PC-3 (cell line): ENCODE data around the gene GJC1. TPM values are rescaled to one million over a fixed set of nuclear protein-coding genes. Genes with fewer than 3 reads are reported as not detected.

Experiments used
- ATAC-seq: fragments of 200-7000 bp; cut with Tn5 transposase; 2 replicates; pipeline ENCODE4 v1.9.1; 2020; ENCODE audit warnings: mild to moderate bottlenecking, moderate library complexity
- BruUV-seq: library from RNA; stranded (reverse); fragments of 400-500 nt; replicated peaks from 2 replicates; lab custom pipeline; 2021; lab: Mats Ljungman, UMichigan
- CTCF ChIA-PET: fragments of 300-600 bp; sonication (Branson Sonifier 250); formaldehyde crosslinking; loops from one replicate; lab custom pipeline; 2022; ENCODE audit warnings: antibody characterized with exemption; lab: Charles Lee
- POLR2A ChIA-PET: fragments of 300-600 bp; sonication (Branson Sonifier 250); formaldehyde crosslinking; loops from one replicate; lab custom pipeline; 2022; ENCODE audit warnings: antibody characterized with exemption; ENCODE audit not compliant: unreplicated experiment; lab: Charles Lee
- DNase-seq: peaks from one replicate; pipeline ENCODE4 v3.0.0-alpha.2; 2015
- H2AFZ ChIP-seq: fragments of 300-600 bp; sonication (generic); 2 replicates; pipeline ENCODE4 v1.6.0; 2016; ENCODE audit warnings: antibody characterized with exemption, low read length
- H3F3A ChIP-seq: fragments of 300-600 bp; sonication (generic); one replicate; pipeline ENCODE4 v1.6.0; 2017; ENCODE audit warnings: antibody characterized with exemption, low read length, control low read depth, mild to moderate bottlenecking; ENCODE audit not compliant: unreplicated experiment
- H3K27ac ChIP-seq: fragments of 300-600 bp; sonication (generic); 2 replicates; pipeline ENCODE4 v1.5.1; 2016; ENCODE audit warnings: mild to moderate bottlenecking, low read length
- H3K27me3 ChIP-seq: fragments of 300-600 bp; sonication (generic); 2 replicates; pipeline ENCODE4 v1.6.1; 2016; ENCODE audit warnings: low read length, mixed read lengths
- H3K36me3 ChIP-seq: fragments of 300-600 bp; sonication (generic); 2 replicates; pipeline ENCODE4 v1.6.1; 2016; ENCODE audit warnings: low read depth, mixed run types, low read length, mixed read lengths
- H3K4me1 ChIP-seq: fragments of 300-600 bp; sonication (generic); 2 replicates; pipeline ENCODE4 v1.5.1; 2016; ENCODE audit warnings: low read length; ENCODE audit not compliant: insufficient read depth
- H3K4me2 ChIP-seq: fragments of 300-600 bp; sonication (generic); 2 replicates; pipeline ENCODE4 v1.6.0; 2016; ENCODE audit warnings: low read length
- H3K4me3 ChIP-seq: fragments of 300-600 bp; sonication (generic); 2 replicates; pipeline ENCODE4 v1.5.1; 2016; ENCODE audit warnings: mild to moderate bottlenecking, low read length, mixed read lengths
- H3K79me2 ChIP-seq: fragments of 300-600 bp; sonication (generic); 2 replicates; pipeline ENCODE4 v1.6.1; 2017; ENCODE audit warnings: low read length, mixed read lengths
- H3K9ac ChIP-seq: fragments of 300-600 bp; sonication (generic); 2 replicates; pipeline ENCODE4 v1.6.0; 2016; ENCODE audit warnings: mild to moderate bottlenecking, low read length
- H3K9me2 ChIP-seq: fragments of 300-600 bp; sonication (generic); replicated peaks from 2 replicates; pipeline ENCODE4 v1.6.1; 2016; ENCODE audit warnings: mixed run types, low read length, mixed read lengths
- H3K9me3 ChIP-seq: fragments of 300-600 bp; sonication (generic); 2 replicates; pipeline ENCODE4 v1.6.1; 2016; ENCODE audit warnings: low read length, mixed read lengths
- H4K20me1 ChIP-seq: fragments of 300-600 bp; sonication (generic); 2 replicates; pipeline ENCODE4 v1.6.1; 2016; ENCODE audit warnings: low read length, mixed read lengths
- CTCF ChIP-seq: fragments of 300-600 bp; sonication (generic); conservative IDR thresholded peaks from 2 replicates; pipeline ENCODE4 v1.5.1; 2017; ENCODE audit warnings: antibody characterized with exemption, low read depth, mild to moderate bottlenecking, low read length
- EZH2 ChIP-seq: fragments of 300-600 bp; sonication (generic); IDR thresholded peaks from one replicate; pipeline ENCODE4 v1.6.1; 2017; ENCODE audit warnings: antibody characterized with exemption, mild to moderate bottlenecking, low read length; ENCODE audit not compliant: unreplicated experiment
- EZH2phosphoT487 ChIP-seq: fragments of 300-600 bp; sonication (generic); IDR thresholded peaks from 2 replicates; pipeline ENCODE4 v1.6.1; 2018; ENCODE audit warnings: mild to moderate bottlenecking, antibody characterized with exemption, low read length, borderline replicate concordance
- intact Hi-C: fragments of 100-400 bp; cut with micrococcal nuclease; formaldehyde crosslinking; loops from 2 replicates; pipeline ENCODE4 v1.9.0; 2023
- total RNA-seq: library from RNA; depleted of rRNA; stranded (reverse); fragments of >200 nt; gene quantifications from 2 replicates; pipeline ENCODE4 v1.2.3, GENCODE V29; 2014

Gene GJC1
- total RNA-seq, 1 experiment from 2014 or later = 17.1 TPM

GRCh38 chr17:44775136-44775837 is 54.8 kb downstream of the GJC1 start:
- POLR2A ChIA-PET = interaction anchor here (0.6 to 0.7 kb wide), 4 partner anchors 70 to 1558 kb away, joined by 3 to 4 read pairs (median 4); no protein-coding TSS in a partner anchor
- DNase-seq (peak; percentile 100), ATAC-seq (peak; percentile 92)
- Histone ChIP-seq H3F3A (no peaks in the 10 kb centered on the region), H3K4me1 (peaks cover 12% of the 10 kb centered on the region), H3K27ac (no peak overlapping the region), H3K4me2 (peak overlapping the region; percentile 95), H3K79me2 (no peaks in the 10 kb centered on the region), H3K9me3 (no peaks in the 10 kb centered on the region), H3K4me3 (peak overlapping the region; percentile 76), H3K36me3 (no peaks in the 10 kb centered on the region), H3K9me2 (no peaks in the 10 kb centered on the region), H4K20me1 (no peaks in the 10 kb centered on the region), H3K9ac (peak overlapping the region; percentile 51), H2AFZ (peak overlapping the region; percentile 88), H3K27me3 (no peaks in the 10 kb centered on the region)
- CTCF ChIA-PET = interaction anchor here (0.5 to 1.6 kb wide), 12 partner anchors 10 to 567 kb away, joined by 3 to 13 read pairs (median 4); no protein-coding TSS in a partner anchor
- intact Hi-C loops = loop anchor here (1.0 to 2.0 kb wide), 3 partner anchors 46 to 103 kb away; no protein-coding TSS in a partner anchor
- TF ChIP-seq EZH2 = no peak
- peak; percentile 36; the same call in 1 of the 2 replicates for TF ChIP-seq CTCF
- no TSS peak for BruUV-seq

DNA sequence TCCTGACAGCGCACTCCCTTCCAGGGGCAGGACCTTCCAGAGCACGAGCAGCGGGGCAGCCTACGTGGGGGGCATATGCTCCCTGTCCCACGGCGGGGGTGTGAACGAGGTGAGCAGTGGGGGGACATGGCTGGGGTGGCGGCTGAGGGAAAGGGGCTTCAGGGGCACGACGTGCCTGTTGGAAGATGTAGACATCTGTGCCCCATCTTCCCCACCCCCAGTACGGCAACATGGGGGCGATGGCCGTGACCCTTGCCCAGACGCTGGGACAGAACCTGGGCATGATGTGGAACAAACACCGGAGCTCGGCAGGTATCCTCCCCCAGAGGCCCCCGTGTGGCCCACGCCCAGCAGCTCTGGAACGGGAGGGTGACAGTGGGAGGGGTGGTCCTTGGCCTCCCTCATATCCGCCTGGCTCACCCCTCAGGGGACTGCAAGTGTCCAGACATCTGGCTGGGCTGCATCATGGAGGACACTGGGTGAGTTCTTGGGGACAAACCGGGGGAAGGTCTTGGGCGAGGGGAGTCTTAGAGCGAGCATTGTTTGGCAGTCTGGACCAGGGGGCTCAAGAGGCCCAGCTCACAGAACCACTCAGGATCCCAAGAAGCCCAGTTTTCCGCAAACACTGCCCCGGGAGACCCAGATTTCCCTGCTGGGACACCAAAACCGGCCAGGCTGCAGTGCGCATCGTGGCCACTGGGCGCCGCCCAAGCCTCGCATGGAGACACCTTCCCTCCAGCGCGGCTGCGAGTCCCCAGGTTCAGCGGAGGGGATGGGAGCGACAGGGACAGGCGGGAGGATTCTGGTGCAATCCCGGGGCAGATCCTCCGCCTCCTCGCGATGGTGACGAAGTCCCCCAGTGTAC is 55.6 kb downstream of the GJC1 start:
- H3K27ac ChIP-seq = no peak overlapping the region
- H3K9me2 ChIP-seq = no peaks in the 10 kb centered on the region
- H2AFZ ChIP-seq = peak overlapping the region; percentile 88
- ChIA-PET CTCF (interaction anchor here (1.2 kb wide), 1 partner anchor 52 kb away, joined by 4 read pairs; no protein-coding TSS in a partner anchor), POLR2A (no interaction called here)
- TF ChIP-seq EZH2phosphoT487 (no peak), EZH2 (no peak), CTCF (peak; percentile 99)
- H4K20me1 ChIP-seq = no peaks in the 10 kb centered on the region
- ATAC-seq (peak; percentile 55), DNase-seq (peak; percentile 97)
- H3K4me1 ChIP-seq = peaks cover 12% of the 10 kb centered on the region
- H3K27me3 ChIP-seq = no peaks in the 10 kb centered on the region
- peak overlapping the region; percentile 95 for H3K4me2 ChIP-seq
- H3K9me3 ChIP-seq = no peaks in the 10 kb centered on the region
- no peaks in the 10 kb centered on the region for H3F3A ChIP-seq
- intact Hi-C loops = loop anchor here (1.0 to 2.0 kb wide), 3 partner anchors 46 to 104 kb away; no protein-coding TSS in a partner anchor
- no TSS peak for BruUV-seq
- peak overlapping the region; percentile 51 for H3K9ac ChIP-seq
- H3K4me3 ChIP-seq = peak overlapping the region; percentile 76
- H3K36me3 ChIP-seq = no peaks in the 10 kb centered on the region
- H3K79me2 ChIP-seq = no peaks in the 10 kb centered on the region
